Pulmonary artery endothelial cell (primary cell): ENCODE data around the gene ITPRIPL2. TPM values are rescaled to one million over a fixed set of nuclear protein-coding genes. Genes with fewer than 3 reads are reported as not detected.

Experiments
- total RNA-seq: library from RNA; depleted of rRNA; stranded (reverse); fragments of >200 nt; gene quantifications from 2 replicates; pipeline ENCODE4 v1.2.3, GENCODE V29; 2014

The ITPRIPL2 gene
- total RNA-seq, 1 donor from 2014 or later: 30.0 TPM

Other genes starting within 250 kb of the ITPRIPL2 start
- 57.3 and 78.3 TPM in 2 replicates for gene SMG1, start 187.6 kb upstream of the ITPRIPL2 start, total RNA-seq
- 3.3 and 3.6 TPM in 2 replicates for gene TMC7, start 130.0 kb upstream of the ITPRIPL2 start, total RNA-seq
- 23.8 and 31.8 TPM in 2 replicates for gene COQ7, start 46.4 kb upstream of the ITPRIPL2 start, total RNA-seq
- 0.49 and 0.59 TPM in 2 replicates for gene SYT17, start 54.3 kb downstream of the ITPRIPL2 start, total RNA-seq
- gene CLEC19A, start 171.8 kb downstream of the ITPRIPL2 start, total RNA-seq: not detected in 2 replicates